ENCODE measurements around the gene MPC1.

The MPC1 gene

DNA sequence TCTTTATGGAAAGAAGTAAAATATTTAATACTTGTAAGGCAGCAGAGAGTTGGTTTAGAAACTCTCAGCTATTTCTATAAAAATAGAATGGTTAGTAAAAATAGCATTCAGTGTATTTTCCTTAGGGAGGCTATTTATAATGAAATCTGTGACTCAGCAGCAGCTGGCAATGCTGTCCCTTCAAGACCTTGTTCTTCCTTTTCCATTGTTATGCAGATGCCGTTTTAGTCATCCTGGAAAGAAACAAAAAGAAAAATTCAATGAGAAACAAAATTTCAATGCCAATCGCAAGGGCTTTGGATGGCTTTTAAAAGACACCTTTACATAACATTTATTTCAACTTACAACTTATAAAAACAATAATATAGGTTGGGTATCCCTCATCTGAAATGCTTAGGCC is 17.5 kb downstream of the MPC1 start:
- TF ChIP-seq FOXM1 (IDR thresholded peaks at IDR 0.05; ENCODE audit: borderline replicate concordance, low read depth) (no peak), NFIC (IDR thresholded peaks at IDR 0.05) (no peak), CREB1 (IDR thresholded peaks at IDR 0.05; ENCODE audit: low read depth) (no peak), EP300 (IDR thresholded peaks at IDR 0.05; ENCODE audit: borderline replicate concordance) (no peak), YY1 (IDR thresholded peaks at IDR 0.05; ENCODE audit: low read depth) (no peak), TEAD4 (IDR thresholded peaks at IDR 0.05) (no peak), CEBPB (IDR thresholded peaks at IDR 0.05) (no peak), TAF1 (IDR thresholded peaks at IDR 0.05; ENCODE audit: low read depth) (no peak), ZBTB7A (IDR thresholded peaks at IDR 0.05; ENCODE audit: low read depth) (no peak), RAD21 (IDR thresholded peaks at IDR 0.05; ENCODE audit: low read depth) (no peak), TCF12 (IDR thresholded peaks at IDR 0.05; ENCODE audit: low read depth) (no peak), EGR1 (IDR thresholded peaks at IDR 0.05) (no peak)
- TF ChIP-seq, protein P1, sequence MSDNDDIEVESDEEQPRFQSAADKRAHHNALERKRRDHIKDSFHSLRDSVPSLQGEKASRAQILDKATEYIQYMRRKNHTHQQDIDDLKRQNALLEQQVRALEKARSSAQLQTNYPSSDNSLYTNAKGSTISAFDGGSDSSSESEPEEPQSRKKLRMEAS (IDR thresholded peaks at IDR 0.05), result no peak
- TF ChIP-seq, protein P2, sequence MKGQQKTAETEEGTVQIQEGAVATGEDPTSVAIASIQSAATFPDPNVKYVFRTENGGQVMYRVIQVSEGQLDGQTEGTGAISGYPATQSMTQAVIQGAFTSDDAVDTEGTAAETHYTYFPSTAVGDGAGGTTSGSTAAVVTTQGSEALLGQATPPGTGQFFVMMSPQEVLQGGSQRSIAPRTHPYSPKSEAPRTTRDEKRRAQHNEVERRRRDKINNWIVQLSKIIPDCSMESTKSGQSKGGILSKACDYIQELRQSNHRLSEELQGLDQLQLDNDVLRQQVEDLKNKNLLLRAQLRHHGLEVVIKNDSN (IDR thresholded peaks at IDR 0.05), result no peak
- TF ChIP-seq, protein P3, sequence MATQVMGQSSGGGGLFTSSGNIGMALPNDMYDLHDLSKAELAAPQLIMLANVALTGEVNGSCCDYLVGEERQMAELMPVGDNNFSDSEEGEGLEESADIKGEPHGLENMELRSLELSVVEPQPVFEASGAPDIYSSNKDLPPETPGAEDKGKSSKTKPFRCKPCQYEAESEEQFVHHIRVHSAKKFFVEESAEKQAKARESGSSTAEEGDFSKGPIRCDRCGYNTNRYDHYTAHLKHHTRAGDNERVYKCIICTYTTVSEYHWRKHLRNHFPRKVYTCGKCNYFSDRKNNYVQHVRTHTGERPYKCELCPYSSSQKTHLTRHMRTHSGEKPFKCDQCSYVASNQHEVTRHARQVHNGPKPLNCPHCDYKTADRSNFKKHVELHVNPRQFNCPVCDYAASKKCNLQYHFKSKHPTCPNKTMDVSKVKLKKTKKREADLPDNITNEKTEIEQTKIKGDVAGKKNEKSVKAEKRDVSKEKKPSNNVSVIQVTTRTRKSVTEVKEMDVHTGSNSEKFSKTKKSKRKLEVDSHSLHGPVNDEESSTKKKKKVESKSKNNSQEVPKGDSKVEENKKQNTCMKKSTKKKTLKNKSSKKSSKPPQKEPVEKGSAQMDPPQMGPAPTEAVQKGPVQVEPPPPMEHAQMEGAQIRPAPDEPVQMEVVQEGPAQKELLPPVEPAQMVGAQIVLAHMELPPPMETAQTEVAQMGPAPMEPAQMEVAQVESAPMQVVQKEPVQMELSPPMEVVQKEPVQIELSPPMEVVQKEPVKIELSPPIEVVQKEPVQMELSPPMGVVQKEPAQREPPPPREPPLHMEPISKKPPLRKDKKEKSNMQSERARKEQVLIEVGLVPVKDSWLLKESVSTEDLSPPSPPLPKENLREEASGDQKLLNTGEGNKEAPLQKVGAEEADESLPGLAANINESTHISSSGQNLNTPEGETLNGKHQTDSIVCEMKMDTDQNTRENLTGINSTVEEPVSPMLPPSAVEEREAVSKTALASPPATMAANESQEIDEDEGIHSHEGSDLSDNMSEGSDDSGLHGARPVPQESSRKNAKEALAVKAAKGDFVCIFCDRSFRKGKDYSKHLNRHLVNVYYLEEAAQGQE (IDR thresholded peaks at IDR 0.05; ENCODE audit: low read depth), result no peak

DNA sequence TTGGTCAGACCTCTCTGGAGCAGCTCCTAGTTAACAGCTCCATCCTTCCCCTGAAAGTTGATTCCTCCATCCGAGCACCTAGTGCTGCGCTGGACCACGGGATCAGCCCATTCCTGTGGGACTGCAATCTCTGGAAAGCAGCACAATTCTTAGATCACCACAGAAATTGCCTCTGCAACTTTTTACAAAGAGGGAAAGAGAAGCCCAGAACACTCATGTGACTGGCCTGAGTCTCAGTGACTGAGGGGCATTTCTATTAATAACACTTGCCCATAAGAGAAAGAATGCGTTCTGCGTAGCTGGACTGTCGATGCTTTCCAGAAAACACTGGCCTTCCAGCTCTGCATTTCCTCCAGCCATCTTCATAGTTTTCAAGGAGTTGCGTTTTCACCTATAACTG is 18.3 kb downstream of the MPC1 start:
- TF ChIP-seq, protein P3 (IDR thresholded peaks at IDR 0.05; ENCODE audit: low read depth), result no peak
- TF ChIP-seq TEAD4 (IDR thresholded peaks at IDR 0.05), result no peak
- TF ChIP-seq ZBTB7A (IDR thresholded peaks at IDR 0.05; ENCODE audit: low read depth), result no peak
- TF ChIP-seq YY1 (IDR thresholded peaks at IDR 0.05; ENCODE audit: low read depth), result no peak
- no peak for TF ChIP-seq TCF12 (IDR thresholded peaks at IDR 0.05; ENCODE audit: low read depth)
- no peak for TF ChIP-seq TAF1 (IDR thresholded peaks at IDR 0.05; ENCODE audit: low read depth)
- TF ChIP-seq EGR1 (IDR thresholded peaks at IDR 0.05), result no peak
- TF ChIP-seq NFIC (IDR thresholded peaks at IDR 0.05), result no peak
- TF ChIP-seq CREB1 (IDR thresholded peaks at IDR 0.05; ENCODE audit: low read depth), result no peak
- TF ChIP-seq CEBPB (IDR thresholded peaks at IDR 0.05), result no peak
- TF ChIP-seq EP300 (IDR thresholded peaks at IDR 0.05; ENCODE audit: borderline replicate concordance), result no peak
- TF ChIP-seq, protein P1 (IDR thresholded peaks at IDR 0.05), result no peak
- TF ChIP-seq, protein P2 (IDR thresholded peaks at IDR 0.05), result no peak
- no peak for TF ChIP-seq FOXM1 (IDR thresholded peaks at IDR 0.05; ENCODE audit: borderline replicate concordance, low read depth)
- no peak for TF ChIP-seq RAD21 (IDR thresholded peaks at IDR 0.05; ENCODE audit: low read depth)

DNA sequence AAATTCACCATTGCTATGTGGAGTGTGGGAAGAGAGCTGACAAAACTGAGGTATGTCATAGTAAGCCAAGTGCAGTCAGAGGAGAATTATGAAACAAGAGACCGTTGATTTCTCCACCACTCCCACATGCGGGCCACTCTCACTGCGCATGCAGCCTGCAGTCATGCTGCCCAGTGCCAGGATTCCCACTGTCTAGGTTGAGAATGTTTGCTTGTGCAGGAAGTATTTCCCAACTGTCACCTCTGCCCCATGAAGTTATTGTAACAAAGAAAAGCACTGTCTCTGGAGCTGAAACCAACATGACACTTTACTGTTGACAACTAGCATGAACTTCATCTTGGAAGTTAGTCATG is 21.7 kb downstream of the MPC1 start:
- TF ChIP-seq EP300 (IDR thresholded peaks at IDR 0.05; ENCODE audit: borderline replicate concordance) (no peak), CEBPB (IDR thresholded peaks at IDR 0.05) (no peak), TAF1 (IDR thresholded peaks at IDR 0.05; ENCODE audit: low read depth) (no peak), CREB1 (IDR thresholded peaks at IDR 0.05; ENCODE audit: low read depth) (no peak), FOXM1 (IDR thresholded peaks at IDR 0.05; ENCODE audit: borderline replicate concordance, low read depth) (no peak), TCF12 (IDR thresholded peaks at IDR 0.05; ENCODE audit: low read depth) (no peak), NFIC (IDR thresholded peaks at IDR 0.05) (no peak), EGR1 (IDR thresholded peaks at IDR 0.05) (no peak), ZBTB7A (IDR thresholded peaks at IDR 0.05; ENCODE audit: low read depth) (no peak), RAD21 (IDR thresholded peaks at IDR 0.05; ENCODE audit: low read depth) (no peak), TEAD4 (IDR thresholded peaks at IDR 0.05) (no peak)
- TF ChIP-seq, protein P2 (IDR thresholded peaks at IDR 0.05), result no peak
- TF ChIP-seq, protein P1 (IDR thresholded peaks at IDR 0.05), result no peak

DNA sequence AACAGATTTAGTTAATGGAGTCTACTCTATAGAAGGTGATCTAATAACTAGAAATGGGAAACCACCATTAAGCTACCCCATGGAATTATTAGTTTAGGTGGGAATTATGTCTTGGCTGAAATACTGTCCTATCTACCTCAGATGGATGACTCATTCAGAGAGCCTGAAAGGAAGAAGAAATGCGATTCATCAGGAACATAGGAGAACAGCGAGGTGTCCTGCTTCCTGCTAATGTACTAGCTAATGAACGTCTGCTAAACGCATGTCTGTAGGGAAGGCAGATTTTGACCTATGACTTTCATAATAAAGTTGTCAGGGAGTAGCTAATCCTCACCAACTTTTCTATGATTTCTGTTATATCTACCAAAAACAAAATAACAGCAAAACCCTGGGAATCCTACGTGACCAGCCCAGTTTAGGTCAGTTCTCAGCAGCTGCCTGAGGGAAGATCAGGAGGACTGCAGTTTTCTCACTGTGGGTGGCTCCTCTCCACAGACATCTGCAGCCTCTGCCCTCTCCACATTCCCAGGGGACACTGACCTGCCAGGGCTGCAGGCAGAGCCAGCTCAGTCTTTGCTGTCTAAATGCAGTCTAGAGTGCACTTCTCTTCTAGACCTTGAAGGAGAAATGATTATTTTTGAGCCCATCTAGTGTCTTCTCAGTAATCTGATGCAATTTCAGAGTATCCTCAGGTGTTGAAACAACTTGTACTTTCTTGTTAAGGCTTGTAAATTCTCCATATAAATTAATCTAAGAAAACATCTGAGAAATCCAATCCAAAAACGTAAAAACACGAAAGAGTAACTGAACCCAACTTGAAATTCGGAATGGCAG is 22.3 kb downstream of the MPC1 start:
- no peak for TF ChIP-seq ZBTB7A (IDR thresholded peaks at IDR 0.05; ENCODE audit: low read depth)
- TF ChIP-seq TEAD4 (IDR thresholded peaks at IDR 0.05), result no peak
- TF ChIP-seq NFIC (IDR thresholded peaks at IDR 0.05), result no peak
- no peak for TF ChIP-seq RAD21 (IDR thresholded peaks at IDR 0.05; ENCODE audit: low read depth)
- TF ChIP-seq, protein P1 (IDR thresholded peaks at IDR 0.05), result no peak
- no peak for TF ChIP-seq CEBPB (IDR thresholded peaks at IDR 0.05)
- TF ChIP-seq EGR1 (IDR thresholded peaks at IDR 0.05), result no peak
- no peak for TF ChIP-seq FOXM1 (IDR thresholded peaks at IDR 0.05; ENCODE audit: borderline replicate concordance, low read depth)
- TF ChIP-seq, protein P3 (IDR thresholded peaks at IDR 0.05; ENCODE audit: low read depth), result no peak
- no peak for TF ChIP-seq TAF1 (IDR thresholded peaks at IDR 0.05; ENCODE audit: low read depth)
- TF ChIP-seq, protein P2 (IDR thresholded peaks at IDR 0.05), result no peak
- TF ChIP-seq YY1 (IDR thresholded peaks at IDR 0.05; ENCODE audit: low read depth), result no peak
- TF ChIP-seq EP300 (IDR thresholded peaks at IDR 0.05; ENCODE audit: borderline replicate concordance), result no peak
- no peak for TF ChIP-seq TCF12 (IDR thresholded peaks at IDR 0.05; ENCODE audit: low read depth)
- no peak for TF ChIP-seq CREB1 (IDR thresholded peaks at IDR 0.05; ENCODE audit: low read depth)
